ENCODE measurements around the gene CERS2. TPM values are rescaled to one million over a fixed set of nuclear protein-coding genes. Genes with fewer than 3 reads are reported as not detected.

CERS2 gene
- total RNA-seq, 4 donors from 2014 or later, result 74.9 to 191 (median 147) TPM

- peak overlapping the region; percentile 46 to 67 for H3K27ac ChIP-seq
- no peaks in the 10 kb centered on the region for H3K36me3 ChIP-seq
- peak; percentile 88 to 94 for DNase-seq
- no peak for TF ChIP-seq POLR2A (IDR thresholded peaks at IDR 0.05)
- TF ChIP-seq CTCF (IDR thresholded peaks at IDR 0.05), result peak; percentile 98 to 100 (median 98)
- no peaks in the 10 kb centered on the region for H3K27me3 ChIP-seq
- H3K4me3 ChIP-seq, result no peak overlapping the region
- peaks cover 0 to 14% of the 10 kb centered on the region in 2 donors for H3K4me1 ChIP-seq
- intact Hi-C loops (cut with DNase I; ENCODE audit: low total_unique reads), result no loop called here
- H3K9me3 ChIP-seq, result no peaks in the 10 kb centered on the region
Measured at GRCh38 chr1:150979092-150980056, 4.7 kb upstream of the CERS2 start.

DNA sequence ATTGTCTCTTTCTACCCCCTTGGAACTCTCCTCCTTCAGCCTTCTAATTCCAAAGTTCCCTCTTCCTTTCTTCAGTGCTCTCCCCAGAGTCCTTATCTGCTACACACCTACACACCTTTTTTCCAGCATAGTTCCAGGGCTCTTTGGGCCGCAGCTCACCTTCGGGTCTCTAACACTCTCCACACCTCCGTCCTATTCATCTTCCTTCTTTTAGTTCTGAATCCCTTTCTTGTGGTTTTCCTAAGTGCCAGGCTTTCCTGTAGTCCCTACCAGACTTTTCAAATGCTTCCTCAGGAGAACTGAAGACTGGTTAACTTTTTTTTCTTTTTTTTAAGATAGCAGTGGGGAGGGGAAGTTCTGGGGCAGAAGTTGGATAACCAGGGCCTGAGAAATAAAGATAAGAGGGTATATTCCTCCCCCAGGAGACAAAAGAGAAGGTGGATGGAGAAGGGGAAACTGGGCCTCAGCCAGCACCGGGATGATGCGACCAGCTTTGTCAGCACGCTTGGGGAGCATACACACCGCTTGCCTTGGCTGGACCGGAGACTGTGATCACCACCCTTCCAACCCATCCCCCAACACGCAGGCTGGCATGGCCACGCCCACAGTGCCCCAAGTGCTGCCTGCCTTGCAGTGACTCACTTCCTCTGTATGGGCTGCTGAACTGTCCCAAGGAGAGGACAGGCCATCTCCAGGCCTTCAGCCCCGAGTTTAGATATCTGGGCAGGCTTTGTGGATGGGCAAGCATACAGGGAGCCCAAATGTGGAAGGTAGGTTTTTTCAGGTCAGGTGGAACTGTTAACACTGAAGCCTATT lies 2.5 kb upstream of the CERS2 start:
- no peaks in the 10 kb centered on the region for H3K27me3 ChIP-seq
- H3K27ac ChIP-seq, result peak overlapping the region; percentile 34 to 56
- H3K4me3 ChIP-seq, result no peak overlapping the region
- intact Hi-C loops (cut with DNase I; ENCODE audit: low total_unique reads), result no loop called here
- peak in 1 of 2 donors; percentile 17 for TF ChIP-seq POLR2A (IDR thresholded peaks at IDR 0.05)
- no peak for TF ChIP-seq CTCF (IDR thresholded peaks at IDR 0.05)
- H3K36me3 ChIP-seq, result no peaks in the 10 kb centered on the region
- peaks cover 8 to 23% of the 10 kb centered on the region in 2 donors for H3K4me1 ChIP-seq
- peak; percentile 58 to 68 for DNase-seq
- H3K9me3 ChIP-seq, result no peaks in the 10 kb centered on the region

DNA sequence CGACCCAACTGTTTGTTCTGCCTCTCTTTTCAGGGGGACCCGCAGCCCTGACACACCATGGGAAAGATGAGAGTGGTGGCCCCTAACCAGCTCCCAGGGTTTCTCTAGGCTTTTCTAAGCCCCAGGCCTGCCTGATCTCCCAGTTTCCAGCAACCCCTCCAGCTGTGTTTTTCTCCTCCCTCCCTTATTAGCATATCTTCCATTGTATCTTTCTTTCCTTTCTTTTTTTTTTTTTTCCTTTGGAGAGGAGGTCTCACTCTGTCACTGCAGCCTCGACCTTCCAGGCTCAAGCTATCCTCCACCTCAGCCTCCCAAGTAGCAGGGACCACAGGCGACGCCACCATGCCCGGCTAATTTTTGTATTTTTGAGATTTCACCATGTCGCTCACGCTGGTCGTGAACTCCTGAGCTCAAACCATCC lies 1.8 kb upstream of the CERS2 start:
- no peak for DNase-seq

GRCh38 chr1:150973836-150974579 lies 627 bp downstream of the CERS2 start:
- H3K36me3 ChIP-seq, result no peaks in the 10 kb centered on the region
- no peaks in the 10 kb centered on the region for H3K27me3 ChIP-seq
- H3K4me3 ChIP-seq, result peak overlapping the region; percentile 71 to 94
- H3K4me1 ChIP-seq, result peaks cover 8 to 33% of the 10 kb centered on the region in 2 donors
- intact Hi-C loops (cut with DNase I; ENCODE audit: low total_unique reads), result no loop called here
- peak; percentile 44 to 45 for DNase-seq
- peak in 1 of 4 experiments; percentile 6 for TF ChIP-seq CTCF (IDR thresholded peaks at IDR 0.05)
- TF ChIP-seq POLR2A (IDR thresholded peaks at IDR 0.05), result no peak
- H3K9me3 ChIP-seq, result no peaks in the 10 kb centered on the region
- peak overlapping the region; percentile 97 for H3K27ac ChIP-seq

More for the DNA sequence above, 1.8 kb upstream of the CERS2 start:
- H3K4me3 ChIP-seq, result no peak overlapping the region
- no peaks in the 10 kb centered on the region for H3K27me3 ChIP-seq
- H3K36me3 ChIP-seq, result no peaks in the 10 kb centered on the region
- no peak overlapping the region for H3K27ac ChIP-seq
- TF ChIP-seq CTCF (IDR thresholded peaks at IDR 0.05) (no peak), POLR2A (IDR thresholded peaks at IDR 0.05) (no peak)
- peaks cover 8 to 25% of the 10 kb centered on the region in 2 donors for H3K4me1 ChIP-seq
- intact Hi-C loops (cut with DNase I; ENCODE audit: low total_unique reads), result no loop called here
- H3K9me3 ChIP-seq, result no peaks in the 10 kb centered on the region

Data from uterus (tissue), 4 donors.